SK-N-SH treated with all-trans-retinoic acid at 6 μM for 48 hours (cell line): Measurements from ENCODE around the gene SPATS2L.

Source experiments
- ATAC-seq: fragments of 200-7000 bp; cut with Tn5 transposase; 3 replicates; pipeline ENCODE4 v1.9.1; 2020; ENCODE audit warnings: mild to moderate bottlenecking, moderate library complexity
- ARNTL ChIP-seq: fragments of 450-650 bp; formaldehyde crosslinking; IDR thresholded peaks from 2 replicates; pipeline ENCODE4 v1.5.0; 2020; ENCODE audit warnings: low read depth, mild to moderate bottlenecking, moderate library complexity, borderline replicate concordance
- BACH2 ChIP-seq: fragments of 250-450 bp; sonication (Bioruptor Pico); IDR thresholded peaks from 2 replicates; pipeline ENCODE4 v1.9.0; 2021; ENCODE audit warnings: mild to moderate bottlenecking, borderline replicate concordance
- CSDC2 ChIP-seq: fragments of 250-450 bp; sonication (Bioruptor Pico); IDR thresholded peaks from 2 replicates; pipeline ENCODE4 v1.5.0; 2020; ENCODE audit warnings: mild to moderate bottlenecking, moderate library complexity
- CSRNP3 ChIP-seq: fragments of 250-450 bp; sonication (Bioruptor Pico); IDR thresholded peaks from 2 replicates; pipeline ENCODE4 v1.5.1; 2021; ENCODE audit warnings: mild to moderate bottlenecking, moderate library complexity
- ESRRG ChIP-seq: fragments of 250-450 bp; sonication (Bioruptor Pico); IDR thresholded peaks from 2 replicates; pipeline ENCODE4 v1.6.1; 2021; ENCODE audit warnings: mild to moderate bottlenecking
- GLIS3 ChIP-seq: fragments of 250-450 bp; sonication (Bioruptor Pico); IDR thresholded peaks from 2 replicates; pipeline ENCODE4 v1.5.0; 2020; ENCODE audit warnings: mild to moderate bottlenecking, moderate library complexity
- ISL1 ChIP-seq: fragments of 250-450 bp; sonication (Bioruptor Pico); IDR thresholded peaks from 2 replicates; pipeline ENCODE4 v2.1.2; 2022; ENCODE audit warnings: mild to moderate bottlenecking, moderate library complexity
- OSR1 ChIP-seq: fragments of 250-450 bp; sonication (Bioruptor Pico); IDR thresholded peaks from 2 replicates; pipeline ENCODE4 v1.8.0; 2022; ENCODE audit warnings: moderate library complexity, mild to moderate bottlenecking, inconsistent platforms
- POU6F1 ChIP-seq: fragments of 250-450 bp; sonication (Bioruptor Pico); IDR thresholded peaks from 2 replicates; pipeline ENCODE4 v1.8.0; 2021; ENCODE audit warnings: low read depth, mild to moderate bottlenecking, moderate library complexity, borderline replicate concordance
- PPARA ChIP-seq: fragments of 250-450 bp; sonication (Bioruptor Pico); IDR thresholded peaks from 2 replicates; pipeline ENCODE4 v1.5.0; 2020; ENCODE audit warnings: mild to moderate bottlenecking, borderline replicate concordance
- RARB ChIP-seq: fragments of 250-450 bp; sonication (Bioruptor Pico); IDR thresholded peaks from 2 replicates; pipeline ENCODE4 v1.8.0; 2021; ENCODE audit warnings: mild to moderate bottlenecking, moderate library complexity
- SNAI2 ChIP-seq: fragments of 250-450 bp; sonication (Bioruptor Pico); IDR thresholded peaks from 2 replicates; pipeline ENCODE4 v1.5.0; 2020; ENCODE audit warnings: mild to moderate bottlenecking, moderate library complexity
- TCF4 ChIP-seq: fragments of 250-450 bp; sonication (Bioruptor Pico); IDR thresholded peaks from 2 replicates; pipeline ENCODE4 v1.8.0; 2021; ENCODE audit warnings: mild to moderate bottlenecking, moderate library complexity, borderline replicate concordance
- TOX ChIP-seq: fragments of 250-450 bp; sonication (Bioruptor Pico); IDR thresholded peaks from 2 replicates; pipeline ENCODE4 v1.8.0; 2021; ENCODE audit warnings: mild to moderate bottlenecking, moderate library complexity, borderline replicate concordance
- TSHZ2 ChIP-seq: fragments of 250-450 bp; sonication (Bioruptor Pico); IDR thresholded peaks from 2 replicates; pipeline ENCODE4 v1.5.0; 2020; ENCODE audit warnings: mild to moderate bottlenecking, moderate library complexity
- ZC3H10 ChIP-seq: fragments of 250-450 bp; sonication (Bioruptor Pico); IDR thresholded peaks from 2 replicates; pipeline ENCODE4 v1.5.1; 2021; ENCODE audit warnings: mild to moderate bottlenecking, moderate library complexity
- ZFP3 ChIP-seq: fragments of 250-450 bp; sonication (Bioruptor Pico); IDR thresholded peaks from 2 replicates; pipeline ENCODE4 v1.5.0; 2020; ENCODE audit warnings: mild to moderate bottlenecking, moderate library complexity
- ZFP30 ChIP-seq: fragments of 450-650 bp; formaldehyde crosslinking; IDR thresholded peaks from 2 replicates; pipeline ENCODE4 v1.5.0; 2022; ENCODE audit warnings: mild to moderate bottlenecking, moderate library complexity
- ZNF565 ChIP-seq: fragments of 450-650 bp; formaldehyde crosslinking; conservative IDR thresholded peaks from 2 replicates; pipeline ENCODE4 v1.5.0; 2020; ENCODE audit warnings: low read depth, mild to moderate bottlenecking, moderate library complexity
- ZNF70 ChIP-seq: fragments of 450-650 bp; formaldehyde crosslinking; IDR thresholded peaks from 2 replicates; pipeline ENCODE4 v1.5.0; 2020; ENCODE audit warnings: mild to moderate bottlenecking, moderate library complexity
- TF ChIP-seq, protein P1 (sequence below): fragments of 250-450 bp; sonication (Bioruptor Pico); IDR thresholded peaks from 2 replicates; pipeline ENCODE4 v1.5.1; 2020; ENCODE audit warnings: low read depth, mild to moderate bottlenecking, moderate library complexity

SPATS2L gene

GRCh38 chr2:200479692-200480265 lies 173.3 kb downstream of the SPATS2L start:
- TF ChIP-seq ZC3H10 (no peak), CSDC2 (no peak), TOX (CRISPR knock-in tag) (no peak)
- TF ChIP-seq, all 23 proteins: peak for 0
- peak; percentile 70 for ATAC-seq

DNA sequence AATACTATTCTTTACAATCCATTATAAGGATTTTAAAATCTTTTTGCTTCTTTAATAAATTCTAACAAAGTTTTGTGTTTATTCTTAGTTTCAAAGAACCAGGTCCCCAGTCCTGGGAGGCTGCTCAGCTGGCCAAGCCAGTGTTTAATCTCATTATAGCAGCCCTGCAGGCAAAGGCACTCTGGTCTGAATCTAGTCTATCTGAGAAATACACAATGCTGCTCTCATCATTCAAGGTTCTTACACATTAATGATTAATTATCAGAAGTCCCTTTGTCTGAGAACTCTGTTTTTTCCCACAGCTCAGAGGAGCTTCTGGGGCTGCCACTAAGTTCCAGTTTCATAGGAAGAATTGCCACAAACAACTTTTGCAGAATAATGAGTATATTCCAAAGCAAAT lies 175.7 kb downstream of the SPATS2L start:
- no peak for TF ChIP-seq ESRRG (CRISPR knock-in tag)
- no peak for TF ChIP-seq SNAI2 (CRISPR knock-in tag)
- no peak for TF ChIP-seq CSRNP3 (CRISPR knock-in tag)
- TF ChIP-seq ZFP3 = no peak
- TF ChIP-seq TSHZ2 (CRISPR knock-in tag) = peak; percentile 35; the same call in 1 of the 2 replicates
- ATAC-seq = no peak; the same call in 2 of the 3 replicates

GRCh38 chr2:200483729-200484198 lies 177.3 kb downstream of the SPATS2L start:
- TF ChIP-seq SNAI2 (CRISPR knock-in tag) (no peak), ISL1 (CRISPR knock-in tag) (no peak), TCF4 (CRISPR knock-in tag) (no peak), TOX (CRISPR knock-in tag) (no peak), BACH2 (CRISPR knock-in tag) (no peak), GLIS3 (CRISPR knock-in tag) (no peak), TSHZ2 (CRISPR knock-in tag) (no peak), OSR1 (CRISPR knock-in tag) (no peak), RARB (no peak), ZNF565 (CRISPR knock-in tag) (no peak), ZFP30 (CRISPR knock-in tag) (no peak), ZNF70 (CRISPR knock-in tag) (no peak), ZFP3 (no peak), ARNTL (CRISPR knock-in tag) (no peak), PPARA (no peak)
- TF ChIP-seq, protein P1, sequence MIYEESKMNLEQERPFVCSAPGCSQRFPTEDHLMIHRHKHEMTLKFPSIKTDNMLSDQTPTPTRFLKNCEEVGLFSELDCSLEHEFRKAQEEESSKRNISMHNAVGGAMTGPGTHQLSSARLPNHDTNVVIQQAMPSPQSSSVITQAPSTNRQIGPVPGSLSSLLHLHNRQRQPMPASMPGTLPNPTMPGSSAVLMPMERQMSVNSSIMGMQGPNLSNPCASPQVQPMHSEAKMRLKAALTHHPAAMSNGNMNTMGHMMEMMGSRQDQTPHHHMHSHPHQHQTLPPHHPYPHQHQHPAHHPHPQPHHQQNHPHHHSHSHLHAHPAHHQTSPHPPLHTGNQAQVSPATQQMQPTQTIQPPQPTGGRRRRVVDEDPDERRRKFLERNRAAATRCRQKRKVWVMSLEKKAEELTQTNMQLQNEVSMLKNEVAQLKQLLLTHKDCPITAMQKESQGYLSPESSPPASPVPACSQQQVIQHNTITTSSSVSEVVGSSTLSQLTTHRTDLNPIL (CRISPR knock-in tag) = no peak

GRCh38 chr2:200484934-200485333 lies 178.4 kb downstream of the SPATS2L start:
- no peak for ATAC-seq
- TF ChIP-seq TCF4 (CRISPR knock-in tag) = no peak
- no peak for TF ChIP-seq ZFP30 (CRISPR knock-in tag)
- TF ChIP-seq SNAI2 (CRISPR knock-in tag) = no peak
- TF ChIP-seq ZNF70 (CRISPR knock-in tag) = no peak
- no peak for TF ChIP-seq TOX (CRISPR knock-in tag)
- TF ChIP-seq PPARA = no peak
- no peak for TF ChIP-seq POU6F1
- no peak for TF ChIP-seq ZNF565 (CRISPR knock-in tag)
- TF ChIP-seq CSDC2 = no peak
- no peak for TF ChIP-seq CSRNP3 (CRISPR knock-in tag)
- no peak for TF ChIP-seq GLIS3 (CRISPR knock-in tag)
- no peak for TF ChIP-seq ISL1 (CRISPR knock-in tag)
- TF ChIP-seq RARB = no peak

More at GRCh38 chr2:200483729-200484198, 177.3 kb downstream of the SPATS2L start:
- ATAC-seq = no peak
